Spleen (tissue), 7 donors: Measurements from ENCODE around the gene DEAF1.

Experiments used
- CTCF ChIP-seq, 11 experiments: fragments of 200-600 bp in 7 of 11; fragments of 450-650 bp in 4 of 11; sonication (generic) in 4 of 11; IDR thresholded peaks in 8 of 11; conservative IDR thresholded peaks in 3 of 11; 1 replicate in 7 of 11; 2 replicates in 4 of 11; pipeline versions ENCODE4 v1.4.0 to v1.8.0; 2016 to 2021; ENCODE audit warnings: antibody characterized with exemption in 11 of 11, inconsistent platforms in 4 of 11, mild to moderate bottlenecking in 1 of 11
- POLR2A ChIP-seq, 3 donors: fragments of 450-650 bp; IDR thresholded peaks; one replicate each; pipeline ENCODE4 v1.5.1; 2017; ENCODE audit warnings: antibody characterized with exemption in 3 of 3, mild to moderate bottlenecking in 1 of 3
- POLR2AphosphoS5 ChIP-seq, 3 donors: sonication (generic); formaldehyde crosslinking; IDR thresholded peaks; one replicate each; pipeline ENCODE4 v1.5.1; 2017; ENCODE audit warnings: antibody characterized with exemption in 3 of 3
- donor health status: DM: no; HTN: no; CAD: no; lungs with moderate emphysema.
- donor health status: DM: no; HTN: no; CAD: no.
- donor health status: DM: no; HTN: no; CAD: no.

- TF ChIP-seq CTCF (IDR thresholded peaks at IDR 0.05 in 8 of 11, conservative IDR thresholded peaks at IDR 0.05 in 3 of 11): no peak
- no peak for TF ChIP-seq POLR2A (IDR thresholded peaks at IDR 0.05)
- peak in 1 of 3 donors; percentile 42 for TF ChIP-seq POLR2AphosphoS5 (IDR thresholded peaks at IDR 0.05)
Measured at GRCh38 chr11:628056-628455, 67.0 kb downstream of the DEAF1 start.
